VCaP (cell line): Measurements from ENCODE around the gene INSL3.

Experiments used
- H3K27ac ChIP-seq: fragments of 450-650 bp; 2 replicates; pipeline ENCODE4 v1.5.1; 2017
- TF ChIP-seq, protein P1 (sequence below): fragments of 450-650 bp; conservative IDR thresholded peaks from 2 replicates; pipeline ENCODE4 v1.5.1; 2017; ENCODE audit warnings: mild to moderate bottlenecking, moderate library complexity

The INSL3 gene

DNA sequence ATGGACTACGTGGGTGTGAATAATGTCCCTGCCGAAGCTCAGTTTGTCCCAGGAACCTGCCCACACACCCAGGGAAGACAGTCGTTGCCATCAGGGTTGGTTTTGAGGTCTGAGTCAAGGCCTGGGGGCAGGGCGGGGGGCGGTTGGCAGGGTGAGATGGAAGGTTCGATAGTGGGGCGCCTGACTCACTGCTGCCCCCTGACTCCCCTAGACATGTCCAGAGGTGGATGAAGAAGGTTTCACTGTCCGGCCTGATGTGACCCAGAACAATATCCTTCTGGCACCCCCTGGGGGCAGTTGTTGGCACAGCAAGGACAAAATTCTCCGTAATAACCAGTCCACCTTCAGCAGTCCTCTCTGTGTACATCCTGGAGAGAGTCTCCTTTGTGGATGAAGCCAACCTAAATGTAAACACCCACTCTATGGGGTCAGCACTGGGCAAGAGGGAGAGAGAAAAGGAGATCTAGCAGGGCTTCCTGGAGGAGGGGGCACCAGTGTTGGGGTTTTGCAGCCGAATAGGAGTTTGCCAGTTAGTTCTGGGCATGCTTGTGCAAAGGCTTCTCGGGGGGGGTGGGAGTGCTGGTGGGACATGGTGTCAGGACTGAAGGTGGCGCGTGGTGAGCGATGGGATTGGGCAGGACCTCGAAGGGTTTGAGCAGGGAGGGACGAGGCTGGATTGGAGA lies 45.9 kb downstream of the INSL3 start:
- TF ChIP-seq, protein P1, sequence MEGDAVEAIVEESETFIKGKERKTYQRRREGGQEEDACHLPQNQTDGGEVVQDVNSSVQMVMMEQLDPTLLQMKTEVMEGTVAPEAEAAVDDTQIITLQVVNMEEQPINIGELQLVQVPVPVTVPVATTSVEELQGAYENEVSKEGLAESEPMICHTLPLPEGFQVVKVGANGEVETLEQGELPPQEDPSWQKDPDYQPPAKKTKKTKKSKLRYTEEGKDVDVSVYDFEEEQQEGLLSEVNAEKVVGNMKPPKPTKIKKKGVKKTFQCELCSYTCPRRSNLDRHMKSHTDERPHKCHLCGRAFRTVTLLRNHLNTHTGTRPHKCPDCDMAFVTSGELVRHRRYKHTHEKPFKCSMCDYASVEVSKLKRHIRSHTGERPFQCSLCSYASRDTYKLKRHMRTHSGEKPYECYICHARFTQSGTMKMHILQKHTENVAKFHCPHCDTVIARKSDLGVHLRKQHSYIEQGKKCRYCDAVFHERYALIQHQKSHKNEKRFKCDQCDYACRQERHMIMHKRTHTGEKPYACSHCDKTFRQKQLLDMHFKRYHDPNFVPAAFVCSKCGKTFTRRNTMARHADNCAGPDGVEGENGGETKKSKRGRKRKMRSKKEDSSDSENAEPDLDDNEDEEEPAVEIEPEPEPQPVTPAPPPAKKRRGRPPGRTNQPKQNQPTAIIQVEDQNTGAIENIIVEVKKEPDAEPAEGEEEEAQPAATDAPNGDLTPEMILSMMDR = peak; percentile 65
- no peak overlapping the region for H3K27ac ChIP-seq

DNA sequence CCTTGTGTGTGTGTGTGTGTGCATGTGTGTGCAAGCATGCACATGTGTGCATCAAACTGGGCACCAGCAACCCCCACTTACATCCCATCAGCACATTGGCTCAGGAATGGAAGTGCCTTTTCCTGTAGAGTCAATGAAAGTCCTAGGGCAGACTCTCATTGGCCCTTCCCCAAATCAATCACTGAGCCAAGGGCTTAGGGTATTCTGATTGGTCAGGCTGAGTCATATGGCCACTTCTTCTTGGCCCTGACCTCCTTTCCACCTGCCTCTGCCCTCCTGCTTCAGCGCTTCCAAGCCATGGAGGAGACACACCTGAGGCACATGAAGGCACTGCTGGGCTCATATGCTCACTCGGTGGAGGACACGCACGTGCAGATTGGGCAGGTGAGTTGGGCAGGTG lies 49.1 kb downstream of the INSL3 start:
- H3K27ac ChIP-seq = no peak overlapping the region
- TF ChIP-seq, protein P1 = no peak

- H3K27ac ChIP-seq = no peak overlapping the region
- TF ChIP-seq, protein P1 = no peak
Measured at GRCh38 chr19:17770613-17771012, 50.7 kb downstream of the INSL3 start.

- no peak overlapping the region for H3K27ac ChIP-seq
- TF ChIP-seq, protein P1 = no peak
Measured at GRCh38 chr19:17767559-17767958, 53.8 kb downstream of the INSL3 start.

GRCh38 chr19:17766543-17767131 lies 54.7 kb downstream of the INSL3 start:
- TF ChIP-seq, protein P1 = peak; percentile 98
- no peak overlapping the region for H3K27ac ChIP-seq
